ENCODE results near the gene C8A. TPM values are rescaled to one million over a fixed set of nuclear protein-coding genes. Genes with fewer than 3 reads are reported as not detected.

Gene C8A
- not detected for total RNA-seq

GRCh38 chr1:56854521-56855099 lies at the start of gene C8A:
TSS of gene C8A (plus strand) at chr1:56854797. CDS start at chr1:56854902, 105 bp downstream.
- POLR2A ChIA-PET = no interaction called here
- CTCF ChIA-PET = no interaction called here
- H3K4me3 Mint-ChIP-seq = no peak within 1 kb of the TSS
- no peaks in the 10 kb centered on the region for H3K9me3 Mint-ChIP-seq
- no peaks in the 10 kb centered on the region for H3K4me1 Mint-ChIP-seq
- no peaks in the 10 kb centered on the region for H3K36me3 Mint-ChIP-seq (ENCODE audit: low read depth)
- H3K27ac Mint-ChIP-seq = no peak within 1 kb of the TSS
- DNase-seq = no peak
- H3K27me3 Mint-ChIP-seq = peaks cover 6% of the 10 kb centered on the region

- POLR2A ChIA-PET = no interaction called here
- Mint-ChIP-seq H3K4me1 (no peaks in the 10 kb centered on the region), H3K9me3 (no peaks in the 10 kb centered on the region), H3K4me3 (no peak overlapping the region), H3K36me3 (ENCODE audit: low read depth) (no peaks in the 10 kb centered on the region), H3K27me3 (no peaks in the 10 kb centered on the region), H3K27ac (no peak overlapping the region)
- CTCF ChIA-PET = no interaction called here
- DNase-seq = no peak
These were observed 47.8 kb upstream of the C8A start for GRCh38 chr1:56806804-56807203.

- no peak overlapping the region for H3K27ac Mint-ChIP-seq
- H3K36me3 Mint-ChIP-seq (ENCODE audit: low read depth) = no peaks in the 10 kb centered on the region
- H3K27me3 Mint-ChIP-seq = peaks cover 2% of the 10 kb centered on the region
- DNase-seq = no peak
- POLR2A ChIA-PET = no interaction called here
- H3K9me3 Mint-ChIP-seq = no peaks in the 10 kb centered on the region
- CTCF ChIA-PET = no interaction called here
- H3K4me1 Mint-ChIP-seq = no peaks in the 10 kb centered on the region
- H3K4me3 Mint-ChIP-seq = no peak overlapping the region
These were observed 46.2 kb upstream of the C8A start for GRCh38 chr1:56808410-56808809.

GRCh38 chr1:56811331-56811730 lies 43.3 kb upstream of the C8A start:
- ChIA-PET CTCF (no interaction called here), POLR2A (no interaction called here)
- DNase-seq = no peak
- Mint-ChIP-seq H3K27me3 (peaks cover 2% of the 10 kb centered on the region), H3K4me1 (no peaks in the 10 kb centered on the region), H3K4me3 (no peak overlapping the region), H3K9me3 (no peaks in the 10 kb centered on the region), H3K27ac (no peak overlapping the region), H3K36me3 (ENCODE audit: low read depth) (no peaks in the 10 kb centered on the region)

- ChIA-PET CTCF (no interaction called here), POLR2A (no interaction called here)
- peaks cover 2% of the 10 kb centered on the region for H3K27me3 Mint-ChIP-seq
- H3K4me3 Mint-ChIP-seq = no peak overlapping the region
- H3K36me3 Mint-ChIP-seq (ENCODE audit: low read depth) = no peaks in the 10 kb centered on the region
- no peak overlapping the region for H3K27ac Mint-ChIP-seq
- no peaks in the 10 kb centered on the region for H3K4me1 Mint-ChIP-seq
- H3K9me3 Mint-ChIP-seq = no peaks in the 10 kb centered on the region
- DNase-seq = no peak
These were observed 40.4 kb upstream of the C8A start for GRCh38 chr1:56814205-56814604.

- ChIA-PET CTCF (interaction anchor here (1.6 kb wide), 1 partner anchor 16 kb away, joined by 3 read pairs; no protein-coding TSS in a partner anchor), POLR2A (no interaction called here)
- no peak for DNase-seq
- Mint-ChIP-seq H3K36me3 (ENCODE audit: low read depth) (no peaks in the 10 kb centered on the region), H3K27me3 (peaks cover 2% of the 10 kb centered on the region), H3K4me3 (no peak overlapping the region), H3K4me1 (no peaks in the 10 kb centered on the region), H3K9me3 (no peaks in the 10 kb centered on the region), H3K27ac (no peak overlapping the region)
These were observed 38.3 kb upstream of the C8A start for GRCh38 chr1:56816264-56816663.

GRCh38 chr1:56816909-56817308 lies 37.7 kb upstream of the C8A start:
- CTCF ChIA-PET = interaction anchor here (1.6 kb wide), 1 partner anchor 15 kb away, joined by 3 read pairs; no protein-coding TSS in a partner anchor
- peaks cover 2% of the 10 kb centered on the region for H3K27me3 Mint-ChIP-seq
- H3K9me3 Mint-ChIP-seq = no peaks in the 10 kb centered on the region
- no peak for DNase-seq
- no peaks in the 10 kb centered on the region for H3K36me3 Mint-ChIP-seq (ENCODE audit: low read depth)
- POLR2A ChIA-PET = no interaction called here
- H3K4me1 Mint-ChIP-seq = no peaks in the 10 kb centered on the region
- no peak overlapping the region for H3K27ac Mint-ChIP-seq
- no peak overlapping the region for H3K4me3 Mint-ChIP-seq

GRCh38 chr1:56817716-56818463 lies 36.7 kb upstream of the C8A start:
- Mint-ChIP-seq H3K4me1 (no peaks in the 10 kb centered on the region), H3K27ac (no peak overlapping the region), H3K36me3 (ENCODE audit: low read depth) (no peaks in the 10 kb centered on the region), H3K4me3 (no peak overlapping the region), H3K27me3 (peaks cover 2% of the 10 kb centered on the region), H3K9me3 (no peaks in the 10 kb centered on the region)
- ChIA-PET POLR2A (no interaction called here), CTCF (interaction anchor here (1.6 kb wide), 1 partner anchor 14 kb away, joined by 3 read pairs; no protein-coding TSS in a partner anchor)
- no peak for DNase-seq

- Mint-ChIP-seq H3K27ac (no peak within 1 kb of the TSS), H3K9me3 (no peaks in the 10 kb centered on the region)
- CTCF ChIA-PET = interaction anchor here (1.3 kb wide), 1 partner anchor 13 kb away, joined by 5 read pairs; no protein-coding TSS in a partner anchor
These were observed 35.2 kb upstream of the C8A start, which contains the start of gene FYB2 for GRCh38 chr1:56819387-56819899. TSS of gene FYB2 (minus strand) at chr1:56819404. CDS start at chr1:56819290, 114 bp downstream.

GRCh38 chr1:56820755-56821461 lies 33.7 kb upstream of the C8A start:
- Mint-ChIP-seq H3K27ac (no peak overlapping the region), H3K9me3 (no peaks in the 10 kb centered on the region), H3K4me3 (no peak overlapping the region), H3K4me1 (no peaks in the 10 kb centered on the region), H3K36me3 (ENCODE audit: low read depth) (no peaks in the 10 kb centered on the region), H3K27me3 (no peaks in the 10 kb centered on the region)
- POLR2A ChIA-PET = no interaction called here
- peak; percentile 74 for DNase-seq
- CTCF ChIA-PET = interaction anchor here (0.6 to 1.3 kb wide), 2 partner anchors 11 to 41 kb away, joined by 5 to 8 read pairs; no protein-coding TSS in a partner anchor

More at GRCh38 chr1:56819387-56819899, 35.2 kb upstream of the C8A start, which contains the start of gene FYB2:
- DNase-seq = no peak
- no peaks in the 10 kb centered on the region for H3K4me1 Mint-ChIP-seq
- no peaks in the 10 kb centered on the region for H3K27me3 Mint-ChIP-seq
- POLR2A ChIA-PET = no interaction called here
- H3K4me3 Mint-ChIP-seq = no peak within 1 kb of the TSS
- H3K36me3 Mint-ChIP-seq (ENCODE audit: low read depth) = no peaks in the 10 kb centered on the region

- no peak for DNase-seq
- Mint-ChIP-seq H3K27me3 (no peaks in the 10 kb centered on the region), H3K27ac (no peak overlapping the region), H3K36me3 (ENCODE audit: low read depth) (no peaks in the 10 kb centered on the region), H3K9me3 (no peaks in the 10 kb centered on the region), H3K4me1 (no peaks in the 10 kb centered on the region), H3K4me3 (no peak overlapping the region)
- ChIA-PET CTCF (no interaction called here), POLR2A (no interaction called here)
These were observed 33.2 kb upstream of the C8A start for GRCh38 chr1:56821462-56821797.

GRCh38 chr1:56824271-56824670 lies 30.3 kb upstream of the C8A start:
- Mint-ChIP-seq H3K9me3 (no peaks in the 10 kb centered on the region), H3K4me1 (no peaks in the 10 kb centered on the region), H3K27ac (no peak overlapping the region), H3K36me3 (ENCODE audit: low read depth) (no peaks in the 10 kb centered on the region), H3K4me3 (no peak overlapping the region), H3K27me3 (peaks cover 3% of the 10 kb centered on the region)
- DNase-seq = no peak
- POLR2A ChIA-PET = no interaction called here
- CTCF ChIA-PET = no interaction called here

GRCh38 chr1:56824938-56825337 lies 29.7 kb upstream of the C8A start:
- no peak overlapping the region for H3K27ac Mint-ChIP-seq
- no peak for DNase-seq
- H3K4me1 Mint-ChIP-seq = no peaks in the 10 kb centered on the region
- no peaks in the 10 kb centered on the region for H3K36me3 Mint-ChIP-seq (ENCODE audit: low read depth)
- ChIA-PET POLR2A (no interaction called here), CTCF (no interaction called here)
- H3K27me3 Mint-ChIP-seq = peaks cover 3% of the 10 kb centered on the region
- no peak overlapping the region for H3K4me3 Mint-ChIP-seq
- H3K9me3 Mint-ChIP-seq = no peaks in the 10 kb centered on the region

Measured in activated CD4-positive, alpha-beta T cell treated with anti-CD3 and anti-CD28 coated beads, Interleukin-2, amount 10 ng/mL, durations not matched to agents 7 days and 5 days (primary cell).